HG03045 (cell line): Measurements from ENCODE around the gene CLCF1.

Experiments
- ATAC-seq: cut with Tn5 transposase; IDR thresholded peaks from one replicate; pipeline ENCODE4 v1.9.1; 2021; ENCODE audit warnings: mild to moderate bottlenecking, moderate library complexity; ENCODE audit not compliant: unreplicated experiment

The CLCF1 gene

DNA sequence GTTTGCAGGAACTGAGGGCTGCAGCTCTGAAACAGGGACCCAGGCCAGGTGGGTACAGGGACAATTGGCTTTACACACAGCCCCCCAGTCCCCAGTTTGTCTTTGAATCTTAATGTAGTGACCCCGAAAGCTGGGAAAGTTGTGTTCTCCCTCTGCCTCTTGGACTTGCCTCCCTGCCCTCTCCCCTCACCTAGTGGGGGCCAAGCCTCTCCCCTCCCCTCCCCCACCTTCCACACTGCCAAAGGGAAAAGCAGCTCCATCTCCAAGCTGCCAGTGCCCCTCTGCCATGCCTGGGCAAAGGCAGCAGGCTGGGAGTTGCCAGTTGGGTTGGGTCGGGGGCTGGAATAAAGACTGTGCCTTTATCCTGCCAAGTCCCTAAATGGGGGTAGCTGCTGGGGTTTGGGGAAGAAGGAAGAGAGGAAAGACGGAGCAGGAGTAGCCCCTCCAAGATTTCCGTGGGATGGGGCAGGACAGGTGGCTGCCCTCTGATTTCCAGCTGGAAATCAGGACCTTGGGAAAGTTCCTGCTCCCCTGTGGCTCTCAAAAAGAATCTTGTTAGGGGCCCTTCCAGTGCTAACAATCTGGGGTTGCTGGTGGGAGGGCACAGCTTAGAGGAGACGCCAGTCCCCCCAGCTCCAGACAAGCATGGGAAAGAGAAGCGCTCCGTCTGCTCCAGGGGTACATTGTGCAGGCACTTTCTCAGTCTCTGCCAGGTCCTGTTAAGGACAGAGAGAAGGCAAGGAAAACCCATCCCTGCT is 2.8 kb upstream of the CLCF1 start:
- ATAC-seq, result no peak

DNA sequence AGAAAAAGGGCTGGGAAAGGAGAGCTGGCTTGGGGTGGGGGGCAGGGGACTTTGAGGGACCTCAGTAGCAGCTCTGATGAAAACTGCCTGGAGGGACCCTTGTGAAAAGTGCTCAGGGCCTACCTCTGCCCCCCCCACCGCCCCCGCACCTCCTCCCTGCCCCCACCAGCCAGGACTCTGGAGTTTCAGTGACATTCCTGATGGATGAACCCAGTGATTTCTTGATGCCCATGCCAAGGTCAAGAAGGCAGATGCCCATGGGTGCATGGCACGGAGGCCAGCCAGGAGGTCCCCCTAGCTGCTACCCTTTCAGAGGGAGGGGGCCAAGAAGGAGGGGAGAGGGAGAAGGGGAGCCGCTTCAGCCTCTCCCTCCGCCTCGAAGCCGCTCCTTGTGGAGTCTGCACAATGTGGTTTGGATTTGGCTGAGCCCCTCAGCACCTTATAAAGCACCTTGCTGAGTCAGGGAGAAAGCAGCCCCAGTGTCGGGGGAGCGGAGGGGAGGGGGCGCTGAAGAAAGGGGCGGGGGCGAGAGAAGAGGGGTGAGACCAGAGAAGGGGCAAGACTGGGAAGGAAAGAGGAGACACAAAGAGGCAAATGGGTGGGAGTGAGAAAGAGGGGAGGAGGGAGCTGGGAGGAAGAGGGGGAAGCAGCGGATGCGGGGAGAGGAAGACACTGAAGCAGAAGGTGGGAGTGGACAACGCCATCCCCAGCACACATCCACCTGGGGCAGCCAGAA is 2.1 kb upstream of the CLCF1 start:
- no peak for ATAC-seq

DNA sequence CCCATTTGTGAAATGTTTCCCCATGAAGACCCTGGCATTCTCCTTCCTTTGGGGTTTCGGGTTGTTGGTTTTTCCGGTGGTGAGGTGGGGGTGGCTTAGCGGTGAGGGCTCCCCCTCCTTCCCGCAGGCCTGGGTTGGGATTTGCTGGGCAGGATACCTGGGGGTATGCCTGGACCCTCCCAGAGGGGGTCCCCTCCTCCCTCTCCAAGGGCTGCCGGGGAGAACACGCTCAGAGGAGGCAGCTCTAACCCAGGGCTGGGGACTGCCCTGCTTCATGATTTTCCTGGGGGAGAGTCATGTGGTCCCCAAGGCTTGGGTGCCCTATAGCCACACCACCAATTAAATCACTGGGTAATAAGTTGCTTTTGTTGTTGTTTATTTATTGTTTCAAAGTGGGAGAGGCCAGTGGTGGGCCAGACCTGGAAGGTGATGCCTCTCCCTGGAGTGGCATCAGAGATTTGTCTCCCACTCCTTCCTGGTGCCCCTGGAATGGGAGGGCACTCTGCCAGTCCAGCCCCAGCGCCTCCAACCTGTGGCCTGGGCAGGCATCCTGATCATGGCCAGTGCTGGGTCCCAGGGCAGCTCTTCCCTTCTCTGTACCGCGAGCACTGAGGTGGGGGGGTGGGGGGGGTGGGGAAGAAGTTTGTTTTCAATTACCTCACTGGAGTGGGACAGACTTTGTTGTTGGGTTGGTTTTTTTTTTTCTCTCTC is 1.3 kb upstream of the CLCF1 start:
- ATAC-seq, result no peak

DNA sequence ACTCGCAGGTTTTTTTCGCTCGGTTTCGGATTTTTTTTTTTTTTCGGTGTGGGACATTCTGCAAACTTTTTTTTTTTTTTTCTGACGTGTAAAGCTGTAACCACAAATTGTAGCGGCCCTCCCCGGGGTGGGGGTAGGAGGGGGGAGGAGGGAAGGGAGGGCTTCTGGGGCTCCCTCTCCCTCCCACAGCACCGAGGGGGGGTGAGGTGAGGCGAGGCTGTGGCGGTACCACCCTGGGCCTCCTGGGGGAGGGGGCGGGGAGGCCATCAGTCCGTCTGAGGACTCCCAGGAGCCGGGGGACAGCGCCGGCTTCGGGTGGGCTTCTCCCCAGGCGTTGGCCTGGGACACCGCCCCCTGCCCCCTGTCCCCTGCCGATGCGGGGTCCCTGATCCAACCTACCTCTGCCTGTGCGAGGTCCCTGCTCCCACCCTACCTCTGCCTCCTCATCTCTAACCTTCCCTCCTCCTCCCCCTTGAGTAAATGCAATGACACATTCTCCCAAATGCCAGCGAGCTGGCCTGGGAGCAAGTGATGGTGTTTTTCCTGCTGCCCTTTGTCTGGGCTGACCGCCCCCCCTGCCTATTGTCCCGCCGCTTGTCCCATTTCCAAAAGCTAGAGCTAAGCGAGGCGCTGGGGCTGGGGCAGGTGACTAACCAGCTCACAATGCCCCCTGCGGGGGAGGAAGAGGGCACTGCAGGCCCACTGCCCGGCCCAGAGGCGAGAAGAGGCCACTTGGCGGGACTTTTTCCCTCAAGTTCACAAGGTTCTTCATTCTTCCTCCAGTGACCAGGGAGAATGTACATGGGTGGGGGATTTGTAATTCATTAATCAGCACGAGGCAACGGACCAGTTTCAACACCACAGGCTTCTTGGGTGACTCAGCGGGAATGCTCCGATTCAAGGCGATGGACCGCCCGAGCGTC is 511 bp upstream of the CLCF1 start:
- no peak for ATAC-seq

DNA sequence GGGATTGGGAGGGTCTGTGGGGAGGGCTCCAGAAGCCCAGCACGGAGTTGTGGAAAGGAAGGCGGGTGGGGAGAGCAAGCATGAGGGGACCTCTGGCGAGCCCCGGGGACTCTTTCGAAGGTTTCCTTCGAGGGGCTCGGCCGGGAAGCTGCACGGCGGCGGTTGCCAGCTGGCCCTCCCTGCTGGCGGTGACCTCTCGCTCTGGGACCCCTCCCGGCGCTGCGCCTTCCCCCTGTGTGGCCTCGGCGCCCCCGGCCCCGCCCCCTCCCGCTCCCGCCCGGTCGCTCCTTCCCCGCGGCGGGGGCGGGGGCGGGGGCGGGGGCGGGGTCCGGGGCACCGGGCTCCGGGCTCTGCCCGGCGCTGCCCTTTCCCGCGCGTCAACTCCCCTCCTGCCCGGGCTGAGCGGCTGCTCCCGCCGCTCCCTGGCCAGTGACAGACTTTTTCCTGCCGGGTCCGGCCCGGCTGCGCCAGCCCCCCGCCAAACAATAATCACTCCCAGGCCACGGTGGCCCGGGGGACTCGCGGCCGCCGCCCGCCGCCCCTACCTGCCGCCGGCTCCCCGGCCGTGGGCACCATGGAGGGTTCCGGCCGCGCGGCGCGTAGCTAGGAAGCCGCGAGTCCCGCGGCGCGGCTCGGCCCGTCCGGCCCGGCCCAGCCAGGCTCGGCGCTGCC is 941 bp downstream of the CLCF1 start:
- ATAC-seq, result no peak

DNA sequence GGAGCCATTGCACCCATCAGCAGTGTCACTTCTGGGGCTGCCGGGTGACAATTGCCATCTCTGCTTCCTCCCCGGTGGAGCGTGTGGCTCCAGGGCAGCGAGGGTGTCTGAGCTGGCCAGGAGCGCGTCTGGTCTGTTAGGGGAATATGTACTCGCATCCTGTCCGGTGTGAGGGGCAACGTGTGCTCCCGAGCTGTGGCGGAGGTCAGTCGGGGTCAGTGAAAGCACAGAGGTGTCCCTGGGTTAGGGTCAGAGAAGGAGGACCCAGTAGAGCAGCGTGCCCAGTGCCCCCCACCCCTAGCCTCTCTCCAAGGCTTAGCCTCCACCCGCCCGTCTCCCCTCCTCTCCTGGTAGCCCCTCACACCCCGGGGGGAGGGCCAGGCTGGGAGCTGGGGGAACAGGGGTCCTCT is 1.5 kb downstream of the CLCF1 start:
- no peak for ATAC-seq

DNA sequence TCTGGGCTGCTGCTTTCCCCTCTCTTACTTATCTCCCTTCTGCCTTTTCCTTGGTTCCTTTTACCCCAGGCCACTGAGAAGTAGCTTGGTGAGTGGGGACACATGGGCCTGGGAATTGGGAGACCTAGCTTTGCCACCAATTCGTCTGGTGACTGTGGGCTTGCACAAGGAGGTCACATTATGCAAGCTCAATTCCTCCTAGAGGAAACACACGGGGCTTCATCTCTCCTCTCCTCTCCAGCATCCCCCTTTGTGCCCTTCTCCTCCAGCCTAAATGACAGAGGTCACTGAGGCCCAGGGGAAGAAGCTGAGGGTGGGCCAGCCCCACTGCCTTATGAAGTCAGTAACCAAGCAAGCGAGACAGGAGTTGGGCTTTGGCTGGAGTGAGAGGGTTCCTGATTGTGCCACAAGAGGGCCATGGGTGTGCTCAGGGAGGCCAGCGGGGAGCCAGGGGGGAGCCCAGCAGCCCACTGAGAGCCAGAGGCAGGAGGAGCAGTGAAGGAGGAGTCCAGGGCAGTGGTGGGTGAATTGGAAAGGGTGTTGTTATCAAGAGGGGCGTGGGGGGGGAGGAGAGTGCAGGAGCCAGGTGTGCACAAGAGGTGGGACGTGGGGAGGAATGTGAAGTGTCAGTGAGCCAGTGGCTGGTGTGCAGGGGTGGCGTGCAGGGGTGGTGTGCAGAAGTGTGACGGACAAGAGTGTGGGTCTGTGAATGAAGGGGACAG is 2.0 kb downstream of the CLCF1 start:
- ATAC-seq, result no peak

DNA sequence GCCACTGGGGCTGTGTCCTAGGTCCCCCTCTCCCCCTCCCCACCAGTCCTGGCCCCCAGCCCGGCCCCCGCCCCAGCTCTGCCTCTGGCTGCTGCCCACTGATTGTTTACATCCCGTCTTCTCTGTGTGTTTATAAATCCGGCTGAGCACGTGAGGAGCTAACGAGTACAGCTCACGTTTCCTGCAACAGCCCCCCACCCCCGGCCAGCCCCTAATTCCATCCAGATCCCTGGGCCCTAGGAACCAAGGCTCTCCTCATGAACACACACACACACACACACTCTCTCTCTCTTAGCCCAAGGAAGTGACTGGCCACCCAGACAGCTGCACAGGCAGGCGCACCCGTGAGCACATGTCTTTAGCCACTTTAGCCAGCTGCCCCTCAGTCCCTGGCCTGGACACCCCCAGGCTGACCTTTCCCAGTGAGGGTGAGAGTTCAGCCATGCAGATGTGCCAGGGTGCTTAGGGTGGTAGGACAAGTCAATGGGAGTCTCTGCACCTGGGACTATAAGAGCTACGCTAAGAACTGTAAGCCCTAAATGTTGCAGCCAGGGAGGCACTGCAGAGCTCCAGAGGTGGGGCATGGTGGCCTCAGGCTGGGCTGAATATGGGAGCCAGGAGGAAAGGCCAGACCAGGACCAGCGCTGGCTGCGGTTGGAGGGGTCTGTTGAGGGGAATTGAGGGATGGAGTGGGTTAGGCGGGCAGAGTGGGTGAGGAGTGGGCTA is 2.9 kb downstream of the CLCF1 start:
- no peak for ATAC-seq

DNA sequence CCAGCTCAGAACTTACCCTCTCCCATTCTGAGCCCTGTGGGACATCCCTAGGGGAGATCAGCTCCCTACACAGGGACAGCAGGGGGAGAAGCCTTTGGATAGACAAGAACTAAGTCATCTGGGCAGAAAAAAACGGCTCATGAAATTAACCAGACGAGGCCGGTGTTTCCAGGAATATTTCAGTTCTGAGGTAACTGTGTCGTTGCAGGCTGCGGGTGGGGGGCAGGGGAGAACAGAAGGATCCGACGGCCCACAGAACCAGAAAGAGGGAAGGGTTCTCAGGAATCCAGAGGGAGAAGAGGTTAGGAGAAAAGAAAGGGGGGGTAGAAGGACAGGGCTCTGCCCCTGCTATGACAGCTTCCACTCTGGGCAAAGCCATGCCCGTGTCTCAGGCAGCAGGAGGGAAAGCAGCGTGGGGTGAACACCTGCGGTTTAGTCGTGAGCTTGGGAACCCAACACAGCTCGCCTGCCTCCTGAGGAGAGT is 3.6 kb downstream of the CLCF1 start:
- ATAC-seq, result no peak

DNA sequence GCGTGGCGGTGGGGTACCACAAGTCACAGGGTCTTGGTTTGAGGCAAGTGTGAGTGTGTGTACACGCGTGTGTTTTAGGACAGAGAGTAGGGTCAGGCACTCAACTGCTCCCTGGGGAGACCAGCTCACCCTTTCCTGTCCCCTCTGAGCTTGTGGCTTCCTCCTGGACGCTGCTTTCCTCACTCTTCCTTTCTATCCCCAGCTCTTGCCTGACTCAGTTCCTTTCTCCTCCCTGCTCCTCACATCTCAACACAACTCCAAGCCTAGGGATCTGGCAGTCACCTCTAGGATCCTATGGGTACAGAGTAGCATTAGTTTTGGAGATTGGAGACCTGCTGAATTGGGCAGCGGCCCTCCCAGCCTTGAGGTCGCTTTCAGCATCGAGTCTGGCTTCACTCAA is 4.1 kb downstream of the CLCF1 start:
- ATAC-seq, result no peak

DNA sequence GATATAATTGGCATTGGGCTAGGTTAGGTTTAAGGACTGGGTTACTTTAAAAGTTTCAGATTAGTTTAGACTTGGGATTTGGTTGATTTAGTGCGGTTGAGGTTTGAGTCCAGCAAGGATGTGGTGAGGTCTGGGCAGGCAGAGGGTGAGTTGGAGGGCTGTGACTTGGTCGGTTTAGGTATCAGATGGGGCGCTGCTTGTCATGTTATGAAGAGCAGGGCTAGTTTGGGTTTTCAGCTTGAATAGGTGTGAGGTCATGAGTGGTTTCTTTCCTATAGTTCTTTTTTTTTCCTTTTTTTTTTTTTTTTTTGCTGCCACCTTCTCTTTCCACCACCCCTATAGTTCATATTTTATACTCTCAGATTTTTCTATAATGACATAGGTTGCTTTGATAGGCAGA is 4.8 kb downstream of the CLCF1 start:
- ATAC-seq, result no peak

DNA sequence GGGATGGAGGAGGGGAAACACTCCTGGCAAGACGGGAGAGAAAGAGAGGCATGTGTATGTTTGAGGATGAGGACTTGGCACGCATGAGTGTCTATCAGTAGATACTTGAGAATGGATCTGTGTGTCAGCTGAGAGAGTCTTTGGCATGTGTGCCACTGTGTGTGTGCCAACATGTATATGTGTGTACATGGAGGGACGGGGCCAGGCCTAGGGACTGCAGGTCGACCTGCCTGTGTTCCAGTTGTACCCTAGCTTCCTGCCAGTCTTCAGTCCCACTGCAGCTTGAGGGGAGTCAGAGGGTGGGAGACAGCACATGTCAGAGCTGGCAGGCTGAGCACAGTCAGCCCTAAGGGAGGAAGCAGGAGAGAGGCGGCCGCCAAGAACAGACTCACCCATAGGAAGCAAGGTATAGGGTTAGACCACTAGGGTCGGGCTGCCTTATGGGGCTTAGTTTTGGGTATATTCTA is 5.6 kb downstream of the CLCF1 start:
- ATAC-seq, result no peak

DNA sequence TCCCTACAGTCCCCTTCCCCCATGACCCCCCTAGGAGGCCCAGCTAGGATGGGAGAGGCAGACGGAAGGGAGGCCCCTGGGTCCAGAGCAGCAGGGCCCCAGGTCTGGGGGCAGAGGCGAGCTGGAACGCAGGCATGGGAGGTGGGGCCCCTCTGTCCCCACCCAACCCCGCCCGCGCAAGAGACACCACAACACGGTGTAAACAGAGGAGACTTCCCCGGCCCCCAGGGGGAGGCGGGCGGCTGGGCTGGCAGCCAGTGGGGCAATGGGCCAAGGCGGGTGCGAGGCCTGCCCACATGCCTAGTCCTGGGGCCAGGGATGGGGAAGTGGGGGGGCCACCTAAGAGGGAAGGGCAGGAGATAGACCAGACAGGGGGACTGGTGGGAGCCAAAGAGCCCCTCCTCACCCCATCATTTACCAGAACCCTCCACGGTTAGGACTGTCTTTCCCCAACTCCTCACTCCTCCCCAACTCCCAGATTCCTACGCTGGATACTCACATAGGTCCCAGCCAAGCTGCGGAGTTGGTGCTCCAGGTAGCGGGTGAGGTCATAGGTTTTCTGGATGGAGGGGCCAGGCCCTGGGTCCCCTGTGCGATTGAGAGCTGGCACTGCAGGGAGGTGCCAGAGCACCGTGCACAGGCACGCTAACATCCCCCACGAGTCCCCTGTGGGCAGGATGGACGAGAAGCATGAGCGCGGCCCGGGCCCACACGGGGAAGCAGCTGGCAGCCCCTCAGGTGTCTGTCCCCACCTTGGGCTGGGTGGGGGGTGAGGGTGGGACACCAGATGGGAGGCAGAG is 6.2 kb downstream of the CLCF1 start:
- ATAC-seq, result no peak

DNA sequence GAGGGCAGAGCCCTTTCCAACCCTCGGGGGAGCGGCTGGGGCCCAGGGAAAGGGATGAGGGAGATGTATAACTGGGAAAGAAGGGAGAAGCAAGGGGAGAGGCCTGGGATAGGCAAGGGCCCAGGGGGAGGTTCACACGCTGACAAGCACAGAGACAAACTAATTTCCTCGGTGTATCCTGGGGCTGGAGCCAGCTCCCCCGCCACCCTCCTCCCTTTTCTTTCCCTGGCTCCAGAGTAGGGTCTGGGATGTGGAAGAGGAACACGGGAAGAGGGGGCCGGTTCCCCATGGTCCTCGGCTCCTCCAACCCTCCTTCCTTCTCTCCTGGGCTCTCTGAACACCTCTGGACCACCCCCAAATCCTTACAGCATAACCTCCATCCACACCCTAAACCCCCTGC is 6.9 kb downstream of the CLCF1 start:
- ATAC-seq, result no peak

DNA sequence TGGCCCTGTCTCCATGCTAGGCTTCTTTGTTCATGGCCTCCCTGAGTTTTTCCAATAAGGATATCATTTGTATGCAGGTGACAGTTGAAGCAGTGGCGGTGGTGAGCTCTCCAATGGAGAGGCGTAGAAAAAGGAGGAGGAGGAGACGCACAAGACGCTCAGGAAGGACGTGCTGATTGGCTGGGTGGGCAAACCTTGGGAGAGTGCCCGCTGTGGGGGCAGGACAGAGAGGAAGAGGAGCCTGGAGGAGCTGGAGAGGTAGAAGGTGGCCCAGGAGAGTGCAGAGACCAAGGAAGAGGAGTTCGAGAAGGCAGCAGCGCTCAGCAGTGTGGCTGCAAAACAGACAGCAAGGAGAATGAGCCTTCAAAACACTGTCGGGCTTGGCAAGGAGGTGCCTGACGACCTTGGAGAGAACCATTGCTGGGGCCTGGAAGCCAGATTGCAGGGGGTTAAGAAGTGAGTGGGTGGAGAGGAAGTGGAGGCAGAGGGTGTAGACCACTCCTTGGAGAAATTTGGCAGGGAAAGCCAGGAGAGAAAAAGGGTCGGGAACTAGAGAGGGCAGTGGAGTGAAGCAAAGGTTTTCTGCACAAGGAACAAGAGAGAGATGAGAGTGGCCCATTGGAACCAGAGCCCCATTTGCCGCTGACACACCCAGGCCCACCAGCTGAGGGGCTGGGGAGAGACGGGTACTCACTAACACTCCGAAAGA is 7.5 kb downstream of the CLCF1 start:
- ATAC-seq, result no peak

DNA sequence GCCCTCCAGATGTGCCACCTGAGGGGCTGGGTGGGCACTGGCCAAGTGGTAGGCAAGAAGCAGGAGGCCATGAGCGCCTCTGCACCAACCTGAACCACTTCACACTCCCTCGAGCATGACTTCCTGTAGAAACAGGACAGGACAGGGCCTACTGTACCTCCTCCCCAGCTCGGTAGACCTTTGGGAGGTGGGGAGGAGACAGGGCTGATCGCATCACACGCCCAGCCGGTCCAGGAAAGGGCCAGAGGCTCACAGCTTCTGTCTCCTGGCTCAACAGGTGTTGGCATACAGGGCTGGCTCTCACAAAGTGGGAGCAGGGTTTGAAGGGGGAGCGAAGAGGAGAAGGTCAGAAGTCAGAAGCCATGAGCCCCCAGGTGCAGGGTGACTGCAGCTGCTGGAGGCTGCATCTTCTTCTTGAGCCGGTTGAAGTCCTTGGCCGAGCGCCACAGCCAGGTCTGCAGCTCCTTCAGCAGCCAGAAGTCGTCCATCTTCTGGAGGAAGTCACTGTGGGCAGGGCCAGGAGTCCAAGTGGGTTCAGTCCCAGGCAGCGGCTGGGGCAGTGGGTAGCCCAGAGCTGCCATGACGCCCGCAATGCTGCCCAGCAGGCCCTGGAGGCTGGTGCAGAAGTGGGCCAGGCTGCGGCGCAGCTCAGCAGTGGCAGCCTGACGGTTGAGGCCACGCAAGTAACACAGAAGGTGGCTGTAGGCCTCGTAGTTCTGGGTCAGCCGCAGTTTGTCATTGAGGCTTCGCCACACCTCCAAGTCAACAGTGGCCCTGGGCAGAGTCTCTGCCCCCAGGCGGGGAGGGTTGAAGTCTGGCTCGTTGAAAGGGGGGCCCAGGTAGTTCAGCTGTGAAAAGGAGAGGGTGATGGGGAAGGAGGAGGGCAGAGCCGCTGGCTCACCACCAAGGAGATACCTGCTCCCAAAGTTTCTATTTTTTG is 8.3 kb downstream of the CLCF1 start:
- no peak for ATAC-seq
